Measurements from ENCODE around the gene SLC25A27. TPM values are rescaled to one million over a fixed set of nuclear protein-coding genes. Genes with fewer than 3 reads are reported as not detected.

The SLC25A27 gene
- total RNA-seq, 4 donors from 2014 or later, result 8.7 to 27.5 (median 19.0) TPM

DNA sequence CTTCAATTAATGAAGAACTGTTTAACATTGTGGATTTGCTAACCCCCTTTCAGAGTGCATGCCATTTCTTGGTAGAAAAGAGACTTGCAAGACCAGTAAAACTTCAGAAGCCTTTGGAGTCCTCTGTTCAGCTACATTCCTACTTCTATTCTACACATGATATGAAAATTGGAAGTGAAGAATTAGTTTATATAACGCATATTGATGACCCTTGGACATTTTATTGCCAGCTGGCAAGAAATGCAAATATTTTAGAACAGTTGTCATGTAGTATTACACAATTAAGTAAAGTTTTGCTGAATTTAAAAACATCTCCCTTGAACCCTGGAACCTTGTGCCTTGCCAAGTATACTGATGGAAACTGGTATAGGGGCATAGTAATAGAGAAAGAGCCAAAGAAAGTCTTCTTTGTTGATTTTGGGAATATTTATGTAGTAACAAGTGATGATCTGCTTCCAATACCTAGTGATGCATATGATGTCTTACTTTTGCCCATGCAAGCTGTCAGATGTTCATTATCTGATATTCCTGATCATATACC, 38.2 kb downstream of the SLC25A27 start:
- Histone ChIP-seq H3K36me3 (no peaks in the 10 kb centered on the region), H3K27me3 (no peaks in the 10 kb centered on the region), H3K9me3 (no peaks in the 10 kb centered on the region), H3K4me1 (no peaks in the 10 kb centered on the region), H3K4me3 (no peak overlapping the region), H3K27ac (no peak overlapping the region)
- no peak for TF ChIP-seq POLR2A (IDR thresholded peaks at IDR 0.05)
- no peak for TF ChIP-seq POLR2AphosphoS5 (IDR thresholded peaks at IDR 0.05)
- TF ChIP-seq EP300 (IDR thresholded peaks at IDR 0.05; ENCODE audit: low read depth), result no peak
- TF ChIP-seq, protein P1, sequence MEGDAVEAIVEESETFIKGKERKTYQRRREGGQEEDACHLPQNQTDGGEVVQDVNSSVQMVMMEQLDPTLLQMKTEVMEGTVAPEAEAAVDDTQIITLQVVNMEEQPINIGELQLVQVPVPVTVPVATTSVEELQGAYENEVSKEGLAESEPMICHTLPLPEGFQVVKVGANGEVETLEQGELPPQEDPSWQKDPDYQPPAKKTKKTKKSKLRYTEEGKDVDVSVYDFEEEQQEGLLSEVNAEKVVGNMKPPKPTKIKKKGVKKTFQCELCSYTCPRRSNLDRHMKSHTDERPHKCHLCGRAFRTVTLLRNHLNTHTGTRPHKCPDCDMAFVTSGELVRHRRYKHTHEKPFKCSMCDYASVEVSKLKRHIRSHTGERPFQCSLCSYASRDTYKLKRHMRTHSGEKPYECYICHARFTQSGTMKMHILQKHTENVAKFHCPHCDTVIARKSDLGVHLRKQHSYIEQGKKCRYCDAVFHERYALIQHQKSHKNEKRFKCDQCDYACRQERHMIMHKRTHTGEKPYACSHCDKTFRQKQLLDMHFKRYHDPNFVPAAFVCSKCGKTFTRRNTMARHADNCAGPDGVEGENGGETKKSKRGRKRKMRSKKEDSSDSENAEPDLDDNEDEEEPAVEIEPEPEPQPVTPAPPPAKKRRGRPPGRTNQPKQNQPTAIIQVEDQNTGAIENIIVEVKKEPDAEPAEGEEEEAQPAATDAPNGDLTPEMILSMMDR (IDR thresholded peaks at IDR 0.05), result no peak
- intact Hi-C loops (cut with DNase I; ENCODE audit: low total_unique reads), result no loop called here
- in situ Hi-C loops (cut with MboI; ENCODE audit: low pct_ligation_motif_present in 1 of 4, low pct_unique_long_range_greater_than_20kb in 1 of 4, low sequenced_read_pairs in 3 of 4), result no loop called here
- DNase-seq, result no peak
- WGBS, 2 donors (ENCODE audit: low coverage in 1 of 2), result 47 to 75% methylated on average over 1 of the region's 1 CpG

- 66 to 67% methylated on average over 1 of the region's 1 CpG for WGBS, 2 donors (ENCODE audit: low coverage in 1 of 2)
- Histone ChIP-seq H3K27ac (no peak overlapping the region), H3K4me3 (no peak overlapping the region), H3K27me3 (no peaks in the 10 kb centered on the region), H3K9me3 (no peaks in the 10 kb centered on the region), H3K36me3 (no peaks in the 10 kb centered on the region), H3K4me1 (no peaks in the 10 kb centered on the region)
- TF ChIP-seq POLR2A (IDR thresholded peaks at IDR 0.05) (no peak), POLR2AphosphoS5 (IDR thresholded peaks at IDR 0.05) (no peak)
- intact Hi-C loops (cut with DNase I; ENCODE audit: low total_unique reads) (no loop called here), in situ Hi-C loops (cut with MboI; ENCODE audit: low pct_ligation_motif_present in 1 of 4, low pct_unique_long_range_greater_than_20kb in 1 of 4, low sequenced_read_pairs in 3 of 4) (no loop called here)
- DNase-seq, result no peak
These were observed 47.2 kb downstream of the SLC25A27 start for GRCh38 chr6:46699970-46700369.

DNA sequence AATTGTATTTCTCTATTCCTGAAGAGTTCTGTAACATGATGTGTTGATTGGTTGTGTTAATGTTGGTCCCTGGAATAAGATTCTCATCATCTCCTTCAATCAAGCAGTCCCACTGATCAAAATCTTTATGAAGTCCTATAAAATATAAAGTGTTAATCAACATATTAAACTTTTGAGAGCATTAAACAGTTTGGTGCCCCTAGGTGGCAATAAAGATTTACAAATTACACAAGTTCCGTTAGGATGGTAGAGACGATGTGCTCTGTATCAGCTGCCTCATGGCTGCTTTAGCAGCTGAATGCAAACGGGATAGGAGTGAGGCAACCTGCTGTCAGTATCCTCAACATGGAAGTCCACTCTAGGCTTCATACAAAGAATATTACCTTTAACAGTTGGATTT, 51.8 kb downstream of the SLC25A27 start:
- no peaks in the 10 kb centered on the region for H3K36me3 ChIP-seq
- no peak overlapping the region for H3K27ac ChIP-seq
- in situ Hi-C loops (cut with MboI; ENCODE audit: low pct_ligation_motif_present in 1 of 4, low pct_unique_long_range_greater_than_20kb in 1 of 4, low sequenced_read_pairs in 3 of 4), result no loop called here
- intact Hi-C loops (cut with DNase I; ENCODE audit: low total_unique reads), result no loop called here
- DNase-seq, result no peak
- 4 to 7% methylated on average over 3 of the region's 3 CpGs for WGBS, 2 donors (ENCODE audit: low coverage in 1 of 2)
- H3K4me1 ChIP-seq, result no peaks in the 10 kb centered on the region
- no peaks in the 10 kb centered on the region for H3K9me3 ChIP-seq
- no peak overlapping the region for H3K4me3 ChIP-seq
- TF ChIP-seq POLR2AphosphoS5 (IDR thresholded peaks at IDR 0.05), result no peak
- no peak for TF ChIP-seq POLR2A (IDR thresholded peaks at IDR 0.05)
- no peak for TF ChIP-seq EP300 (IDR thresholded peaks at IDR 0.05; ENCODE audit: low read depth)
- TF ChIP-seq, protein P1 (IDR thresholded peaks at IDR 0.05), result no peak
- H3K27me3 ChIP-seq, result no peaks in the 10 kb centered on the region

GRCh38 chr6:46706464-46706863, 53.7 kb downstream of the SLC25A27 start:
- WGBS, 2 donors (ENCODE audit: low coverage in 1 of 2), result 69 to 82% methylated on average over 2 of the region's 2 CpGs
- intact Hi-C loops (cut with DNase I; ENCODE audit: low total_unique reads), result no loop called here
- in situ Hi-C loops (cut with MboI; ENCODE audit: low pct_ligation_motif_present in 1 of 4, low pct_unique_long_range_greater_than_20kb in 1 of 4, low sequenced_read_pairs in 3 of 4), result no loop called here
- Histone ChIP-seq H3K36me3 (no peaks in the 10 kb centered on the region), H3K9me3 (no peaks in the 10 kb centered on the region), H3K4me1 (no peaks in the 10 kb centered on the region), H3K27me3 (no peaks in the 10 kb centered on the region), H3K27ac (no peak overlapping the region), H3K4me3 (no peak overlapping the region)
- TF ChIP-seq EP300 (IDR thresholded peaks at IDR 0.05; ENCODE audit: low read depth) (no peak), POLR2AphosphoS5 (IDR thresholded peaks at IDR 0.05) (no peak), POLR2A (IDR thresholded peaks at IDR 0.05) (no peak)
- TF ChIP-seq, protein P1 (IDR thresholded peaks at IDR 0.05), result no peak
- DNase-seq, result no peak

GRCh38 chr6:46711491-46711890, 58.7 kb downstream of the SLC25A27 start:
- Histone ChIP-seq H3K27me3 (no peaks in the 10 kb centered on the region), H3K36me3 (no peaks in the 10 kb centered on the region), H3K9me3 (no peaks in the 10 kb centered on the region), H3K27ac (no peak overlapping the region), H3K4me1 (no peaks in the 10 kb centered on the region), H3K4me3 (no peak overlapping the region)
- intact Hi-C loops (cut with DNase I; ENCODE audit: low total_unique reads) (no loop called here), in situ Hi-C loops (cut with MboI; ENCODE audit: low pct_ligation_motif_present in 1 of 4, low pct_unique_long_range_greater_than_20kb in 1 of 4, low sequenced_read_pairs in 3 of 4) (no loop called here)
- TF ChIP-seq EP300 (IDR thresholded peaks at IDR 0.05; ENCODE audit: low read depth) (no peak), POLR2A (IDR thresholded peaks at IDR 0.05) (no peak), POLR2AphosphoS5 (IDR thresholded peaks at IDR 0.05) (no peak)
- TF ChIP-seq, protein P1 (IDR thresholded peaks at IDR 0.05), result no peak
- no peak for DNase-seq
- WGBS, 2 donors (ENCODE audit: low coverage in 1 of 2), result 73 to 86% methylated on average over 1 of the region's 1 CpG
